Upper lobe of right lung (tissue), 1 donor: Measurements from ENCODE around the gene NBPF4. TPM values are rescaled to one million over a fixed set of nuclear protein-coding genes. Genes with fewer than 3 reads are reported as not detected.
A peak's percentile ranks its signal among the peaks of the same experiment; 100 is the strongest.

Source experiments
- ATAC-seq: fragments of 200-7000 bp; cut with Tn5 transposase; one replicate; pipeline ENCODE4 v1.9.1; 2020; ENCODE audit warnings: mild to moderate bottlenecking, moderate library complexity
- DNase-seq: peaks from one replicate; pipeline ENCODE4 v3.0.0-alpha.2; 2020
- H3K27ac ChIP-seq: fragments of 200-600 bp; one replicate; pipeline ENCODE4 v1.8.0; 2022
- H3K27me3 ChIP-seq: fragments of 200-600 bp; one replicate; pipeline ENCODE4 v1.8.0; 2022; ENCODE audit warnings: mild to moderate bottlenecking
- H3K36me3 ChIP-seq: fragments of 200-600 bp; one replicate; pipeline ENCODE4 v1.8.0; 2022
- H3K4me1 ChIP-seq: fragments of 200-600 bp; one replicate; pipeline ENCODE4 v1.8.0; 2022
- H3K4me3 ChIP-seq: fragments of 200-600 bp; one replicate; pipeline ENCODE4 v1.8.0; 2022; ENCODE audit warnings: mild to moderate bottlenecking
- H3K9me3 ChIP-seq: fragments of 200-600 bp; one replicate; pipeline ENCODE4 v1.8.0; 2022
- intact Hi-C: fragments of 100-400 bp; cut with DNase I; formaldehyde crosslinking; loops from one replicate; pipeline ENCODE4 v1.11.0; 2022
- total RNA-seq: library from RNA; stranded (reverse); fragmentation: NEBNext Ultra II Directional; extraction: Animal tissue kit (Norgen Biotek cat#: 25700); gene quantifications from one replicate; pipeline ENCODE4 v1.2.1, GENCODE V29; 2021
- TF ChIP-seq, protein P1 (sequence below): fragments of 200-600 bp; IDR thresholded peaks from one replicate; pipeline ENCODE4 v1.8.0; 2022; ENCODE audit warnings: antibody characterized with exemption
- donor health status: DM: no; HTN: yes; CAD: no; lungs with severe emphysema.

NBPF4 gene
- total RNA-seq, 1 donor from 2014 or later = not detected

DNA sequence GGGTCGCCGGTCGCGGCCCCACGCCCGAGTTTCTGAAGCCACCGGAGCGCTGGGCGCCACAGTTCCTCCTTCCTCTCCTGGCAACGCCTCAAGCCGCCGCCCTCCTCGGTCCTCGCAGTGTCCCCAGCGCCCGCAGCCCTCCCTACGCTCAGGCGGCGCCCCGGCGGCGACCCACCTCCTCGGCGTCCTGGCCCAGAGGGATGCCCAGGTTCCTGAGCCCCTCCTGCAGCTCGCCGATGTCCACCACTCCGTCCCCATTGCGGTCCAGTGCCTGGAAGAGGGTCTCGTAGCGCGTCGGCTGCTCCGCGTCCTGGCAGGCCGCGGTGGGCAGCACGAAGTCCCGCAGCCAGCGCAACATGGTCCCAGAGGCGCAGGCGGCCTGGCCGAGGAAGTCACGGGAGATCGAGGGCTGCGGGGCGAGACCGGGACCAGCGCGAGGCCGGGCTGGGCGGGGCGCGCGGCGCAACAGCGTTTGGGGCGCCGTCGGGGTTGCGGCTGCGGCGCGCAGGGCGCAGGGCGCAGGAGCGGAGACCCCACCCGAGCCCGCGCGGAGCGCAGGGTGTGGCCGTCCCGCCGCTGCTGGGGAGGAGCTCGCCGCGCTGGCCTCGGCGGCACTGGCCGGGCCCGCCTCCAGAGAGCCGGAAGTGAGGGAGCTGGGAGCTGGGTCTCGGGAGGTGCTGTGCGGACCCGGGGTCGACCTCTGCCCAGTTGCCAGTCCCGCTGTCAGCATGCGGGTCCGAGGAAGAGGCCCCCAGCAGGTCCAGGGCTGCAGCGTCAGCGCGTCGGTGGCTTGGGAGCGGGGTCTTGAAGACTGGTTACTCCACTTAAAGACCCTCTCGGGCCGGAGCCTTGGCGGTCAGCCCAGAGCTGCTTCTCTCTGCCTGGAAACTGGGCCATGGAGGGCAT is 43.8 kb downstream of the NBPF4 start, which contains the start of gene SLC25A24:
SLC25A24 (minus strand) TSS at position 563 of the 906 bp plus-strand sequence; CDS start at position 358, 205 bp downstream.
- Histone ChIP-seq H3K27me3 (no peaks in the 10 kb centered on the region), H3K4me1 (peaks cover 27% of the 10 kb centered on the region), H3K27ac (peak within 1 kb of the TSS; percentile 96), H3K36me3 (peaks cover 9% of the 10 kb centered on the region), H3K9me3 (no peaks in the 10 kb centered on the region), H3K4me3 (peak within 1 kb of the TSS; percentile 95)
- intact Hi-C loops = no loop called here
- peak; percentile 95 for DNase-seq
- TF ChIP-seq, protein P1, sequence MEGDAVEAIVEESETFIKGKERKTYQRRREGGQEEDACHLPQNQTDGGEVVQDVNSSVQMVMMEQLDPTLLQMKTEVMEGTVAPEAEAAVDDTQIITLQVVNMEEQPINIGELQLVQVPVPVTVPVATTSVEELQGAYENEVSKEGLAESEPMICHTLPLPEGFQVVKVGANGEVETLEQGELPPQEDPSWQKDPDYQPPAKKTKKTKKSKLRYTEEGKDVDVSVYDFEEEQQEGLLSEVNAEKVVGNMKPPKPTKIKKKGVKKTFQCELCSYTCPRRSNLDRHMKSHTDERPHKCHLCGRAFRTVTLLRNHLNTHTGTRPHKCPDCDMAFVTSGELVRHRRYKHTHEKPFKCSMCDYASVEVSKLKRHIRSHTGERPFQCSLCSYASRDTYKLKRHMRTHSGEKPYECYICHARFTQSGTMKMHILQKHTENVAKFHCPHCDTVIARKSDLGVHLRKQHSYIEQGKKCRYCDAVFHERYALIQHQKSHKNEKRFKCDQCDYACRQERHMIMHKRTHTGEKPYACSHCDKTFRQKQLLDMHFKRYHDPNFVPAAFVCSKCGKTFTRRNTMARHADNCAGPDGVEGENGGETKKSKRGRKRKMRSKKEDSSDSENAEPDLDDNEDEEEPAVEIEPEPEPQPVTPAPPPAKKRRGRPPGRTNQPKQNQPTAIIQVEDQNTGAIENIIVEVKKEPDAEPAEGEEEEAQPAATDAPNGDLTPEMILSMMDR = no peak
- peak; percentile 99 for ATAC-seq

DNA sequence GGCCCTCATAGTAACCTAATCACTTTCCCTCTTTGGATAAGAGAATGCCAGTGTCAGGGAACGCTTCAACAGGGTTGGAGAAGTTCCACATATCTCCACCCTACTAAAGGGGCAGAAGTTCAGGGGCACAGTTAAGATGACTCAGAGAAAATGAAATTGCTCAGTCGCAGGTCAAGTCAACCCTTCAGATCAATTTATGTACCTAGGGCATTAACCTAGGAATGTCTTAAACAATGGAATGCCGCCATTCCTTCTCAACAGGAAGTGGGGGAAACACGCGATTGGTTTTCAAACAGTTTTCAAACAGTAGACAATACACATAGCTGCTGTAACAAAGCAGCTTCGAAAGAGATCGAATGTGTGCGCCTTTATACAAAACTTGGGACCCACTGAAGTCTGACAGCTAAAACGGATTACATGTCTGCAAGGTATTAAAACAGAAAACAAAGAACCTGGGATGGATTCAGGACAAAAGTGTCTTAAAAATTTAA is 44.6 kb downstream of the NBPF4 start:
- no peak for DNase-seq
- H3K36me3 ChIP-seq = peaks cover 14% of the 10 kb centered on the region
- peak; percentile 6 for ATAC-seq
- TF ChIP-seq, protein P1 = no peak
- H3K27ac ChIP-seq = peak overlapping the region; percentile 96
- peaks cover 27% of the 10 kb centered on the region for H3K4me1 ChIP-seq
- intact Hi-C loops = no loop called here
- H3K9me3 ChIP-seq = no peaks in the 10 kb centered on the region
- H3K4me3 ChIP-seq = peak overlapping the region; percentile 95
- H3K27me3 ChIP-seq = no peaks in the 10 kb centered on the region

DNA sequence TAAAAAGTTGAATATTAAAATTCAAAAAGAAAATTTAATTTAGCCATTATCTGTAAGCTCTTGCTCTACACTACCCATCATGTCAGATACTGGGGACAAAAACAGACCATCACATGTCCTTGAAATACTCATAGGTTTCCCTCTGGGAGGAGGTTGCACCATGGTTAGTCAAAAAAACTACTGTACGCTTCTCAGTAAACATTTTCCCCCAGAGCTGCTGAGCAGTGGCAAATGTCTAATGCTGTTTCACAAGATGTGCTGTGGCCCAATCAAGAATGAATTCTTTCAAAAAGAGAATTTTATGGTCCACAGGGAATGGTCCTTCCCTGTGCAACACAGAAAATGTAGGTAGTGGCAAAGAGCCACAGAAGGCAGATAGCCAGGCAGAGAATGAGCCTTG is 49.8 kb downstream of the NBPF4 start:
- DNase-seq = no peak
- Histone ChIP-seq H3K9me3 (no peaks in the 10 kb centered on the region), H3K4me3 (no peak overlapping the region), H3K4me1 (peaks cover 19% of the 10 kb centered on the region), H3K27ac (no peak overlapping the region), H3K27me3 (no peaks in the 10 kb centered on the region), H3K36me3 (peaks cover 14% of the 10 kb centered on the region)
- intact Hi-C loops = no loop called here
- no peak for ATAC-seq
- TF ChIP-seq, protein P1 = no peak

DNA sequence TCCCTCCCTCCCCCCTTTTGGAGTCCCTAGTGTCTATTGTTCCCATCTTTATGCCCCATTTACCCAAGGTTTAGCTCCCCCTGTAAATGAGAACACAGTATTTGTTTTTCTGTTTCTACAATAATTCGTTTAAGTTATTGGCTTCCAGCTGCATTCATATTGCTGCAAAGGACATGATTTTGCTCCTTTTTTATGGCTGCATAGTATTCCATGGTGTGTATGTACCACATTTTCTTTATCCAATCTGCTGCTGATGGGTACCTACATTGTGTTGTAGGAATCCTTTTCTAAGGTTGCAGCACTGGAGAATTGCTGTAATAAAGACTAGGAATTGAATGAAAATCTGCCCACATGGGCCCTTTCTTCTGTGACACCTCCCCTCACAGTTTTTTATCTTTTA is 50.5 kb downstream of the NBPF4 start:
- Histone ChIP-seq H3K36me3 (peaks cover 14% of the 10 kb centered on the region), H3K27ac (no peak overlapping the region), H3K4me3 (no peak overlapping the region), H3K27me3 (no peaks in the 10 kb centered on the region), H3K4me1 (peaks cover 12% of the 10 kb centered on the region), H3K9me3 (no peaks in the 10 kb centered on the region)
- no peak for ATAC-seq
- intact Hi-C loops = no loop called here
- TF ChIP-seq, protein P1 = no peak
- DNase-seq = no peak

DNA sequence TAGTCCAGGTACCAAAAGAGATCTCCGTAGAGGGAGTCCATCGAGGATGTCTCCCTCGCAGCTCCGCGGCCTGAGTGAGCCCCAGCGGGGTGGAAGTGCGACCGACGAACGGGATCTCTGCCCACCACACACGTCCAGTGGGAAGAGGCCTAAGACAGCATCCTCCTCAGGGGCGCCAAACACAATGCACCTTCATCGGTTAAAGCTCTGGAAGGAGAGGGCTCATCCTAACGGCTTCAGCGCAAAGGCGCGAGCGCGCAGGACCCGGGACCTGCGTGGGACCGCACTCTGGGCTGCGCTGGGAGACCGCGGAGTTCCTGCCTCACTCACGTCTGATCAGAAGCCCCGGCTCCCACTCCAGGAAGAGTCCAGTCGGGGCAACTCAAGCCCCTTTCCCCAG is 51.3 kb downstream of the NBPF4 start:
- H3K27ac ChIP-seq = no peak overlapping the region
- H3K9me3 ChIP-seq = no peaks in the 10 kb centered on the region
- peaks cover 14% of the 10 kb centered on the region for H3K36me3 ChIP-seq
- TF ChIP-seq, protein P1 = no peak
- no peak for ATAC-seq
- DNase-seq = no peak
- no peaks in the 10 kb centered on the region for H3K27me3 ChIP-seq
- no peak overlapping the region for H3K4me3 ChIP-seq
- peaks cover 5% of the 10 kb centered on the region for H3K4me1 ChIP-seq
- intact Hi-C loops = no loop called here
